HG03025 (cell line): ENCODE measurements around the gene NPB.

Experiments
- ATAC-seq: cut with Tn5 transposase; IDR thresholded peaks from one replicate; pipeline ENCODE4 v1.9.1; 2021; ENCODE audit warnings: mild to moderate bottlenecking, moderate library complexity; ENCODE audit not compliant: unreplicated experiment, low FRiP score

Gene NPB

GRCh38 chr17:81898029-81898866 is 3.8 kb upstream of the NPB start:
- ATAC-seq = no peak

- no peak for ATAC-seq
These were observed 3.2 kb upstream of the NPB start for GRCh38 chr17:81898885-81899284.

- ATAC-seq = no peak
These were observed 2.4 kb upstream of the NPB start for GRCh38 chr17:81899514-81900166.

- ATAC-seq = no peak
These were observed 1.7 kb upstream of the NPB start for GRCh38 chr17:81900181-81900820.

- ATAC-seq = no peak
These were observed 643 bp upstream of the NPB start for GRCh38 chr17:81901167-81902022.

- no peak for ATAC-seq
These were observed 796 bp downstream of the NPB start for GRCh38 chr17:81902653-81903414.

- ATAC-seq = no peak
These were observed 1.4 kb downstream of the NPB start for GRCh38 chr17:81903415-81903831.

GRCh38 chr17:81903896-81904599 is 2.0 kb downstream of the NPB start:
- no peak for ATAC-seq

- no peak for ATAC-seq
These were observed 2.8 kb downstream of the NPB start for GRCh38 chr17:81904600-81905423.

GRCh38 chr17:81905424-81905875 is 3.4 kb downstream of the NPB start:
- no peak for ATAC-seq

- ATAC-seq = no peak
These were observed 4.0 kb downstream of the NPB start for GRCh38 chr17:81905993-81906392.

GRCh38 chr17:81906476-81907218 is 4.6 kb downstream of the NPB start:
- ATAC-seq = no peak

GRCh38 chr17:81907219-81908145 is 5.4 kb downstream of the NPB start:
- ATAC-seq = no peak

GRCh38 chr17:81908793-81909192 is 6.8 kb downstream of the NPB start:
- ATAC-seq = no peak

GRCh38 chr17:81909231-81909630 is 7.2 kb downstream of the NPB start:
- no peak for ATAC-seq

GRCh38 chr17:81909966-81910839 is 8.2 kb downstream of the NPB start:
- ATAC-seq = no peak
